ENCODE measurements around the gene COL13A1.

GRCh38 chr10:69876286-69876685 is 74.6 kb downstream of the COL13A1 start:
- TF ChIP-seq CTCF (IDR thresholded peaks at IDR 0.05) (no peak), EP300 (IDR thresholded peaks at IDR 0.05) (no peak), POLR2A (IDR thresholded peaks at IDR 0.05) (no peak)
